HG02970 (cell line): ENCODE results near the gene IL18R1.

Source experiments
- ATAC-seq: cut with Tn5 transposase; IDR thresholded peaks from one replicate; pipeline ENCODE4 v1.9.1; 2021; ENCODE audit warnings: mild to moderate bottlenecking, moderate library complexity, moderate number of reproducible peaks; ENCODE audit not compliant: unreplicated experiment, low FRiP score

Gene IL18R1

DNA sequence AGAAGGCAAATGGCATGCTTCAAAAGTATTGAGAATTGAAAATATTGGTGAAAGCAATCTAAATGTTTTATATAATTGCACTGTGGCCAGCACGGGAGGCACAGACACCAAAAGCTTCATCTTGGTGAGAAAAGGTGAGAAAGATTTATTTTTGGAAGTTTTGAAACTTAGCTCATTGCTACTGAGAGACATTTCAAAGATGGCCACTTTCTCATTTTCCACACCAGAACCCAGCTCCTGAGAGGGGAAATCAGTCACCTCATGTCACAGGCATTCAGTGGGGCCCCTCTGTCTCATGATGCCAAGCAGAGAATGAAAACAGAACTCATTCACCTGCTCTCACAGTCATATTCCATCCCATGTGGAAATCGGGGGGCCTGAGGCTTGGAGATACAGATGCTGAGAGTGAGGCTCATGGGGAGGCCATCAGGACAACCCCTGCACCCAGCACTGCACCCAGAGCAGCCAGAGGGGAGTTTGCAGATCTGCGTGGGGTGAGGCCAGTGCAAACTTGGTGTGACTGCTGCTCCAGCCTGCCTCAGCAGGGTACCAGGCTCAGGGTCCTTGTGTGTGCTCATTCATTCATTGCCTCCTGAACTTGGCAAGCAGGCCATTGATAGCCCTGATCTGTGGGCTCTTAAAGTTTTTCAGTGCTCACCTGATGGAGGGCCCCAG, 31.4 kb downstream of the IL18R1 start:
- ATAC-seq: no peak

DNA sequence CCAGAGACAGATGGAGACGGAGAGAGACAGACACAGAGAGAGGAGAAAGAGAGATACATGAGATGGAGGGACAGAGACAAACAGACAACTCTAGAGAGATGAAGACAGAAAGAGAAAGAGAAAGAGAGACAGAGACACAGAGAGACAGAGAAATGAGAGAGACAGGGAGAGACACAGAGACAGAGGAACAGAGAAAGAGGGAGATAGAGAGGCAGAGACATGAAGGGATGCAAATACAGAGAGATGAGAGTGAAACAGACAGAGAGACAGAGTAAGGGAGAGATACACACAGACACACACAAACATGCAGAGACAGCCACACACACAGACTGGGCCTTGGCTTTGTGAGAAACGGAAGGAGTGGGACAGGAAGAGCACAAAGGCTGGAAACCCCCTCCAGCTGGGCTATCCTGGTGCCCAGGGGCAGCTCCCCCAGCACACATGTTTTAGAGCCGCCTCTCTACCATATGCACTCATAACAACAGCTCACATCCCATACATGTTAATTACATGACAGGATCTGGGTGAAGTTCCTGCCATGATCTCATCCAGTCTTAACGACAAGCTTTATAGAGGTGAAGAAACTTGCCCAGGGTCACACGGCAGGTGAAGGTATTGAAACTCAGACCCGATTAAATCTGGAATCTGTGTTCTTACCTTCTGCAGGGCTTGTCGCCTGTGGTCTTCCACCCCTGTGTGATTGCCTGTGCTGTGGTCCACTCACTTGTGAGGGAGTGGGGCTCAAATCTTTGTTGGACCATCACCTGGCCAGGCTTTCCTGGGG, 32.4 kb downstream of the IL18R1 start:
- no peak for ATAC-seq

DNA sequence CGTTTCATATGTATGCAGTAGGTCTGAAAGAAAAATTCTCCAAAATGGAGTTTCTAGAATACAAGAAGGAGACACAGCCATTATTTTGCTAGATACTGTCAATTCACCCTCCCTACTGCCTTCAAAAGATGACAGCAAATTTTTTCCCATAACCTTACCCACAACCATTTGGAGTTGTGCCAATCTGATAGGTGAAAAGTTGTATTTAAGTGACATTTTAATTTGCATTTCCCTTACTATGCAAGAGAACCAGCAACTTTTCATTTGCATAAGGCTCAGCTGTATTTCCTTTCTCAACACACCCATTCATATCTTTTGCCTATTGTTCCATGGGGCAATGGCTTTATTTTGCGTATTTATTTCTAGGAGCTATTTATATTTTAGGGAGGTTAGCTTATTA, 36.0 kb downstream of the IL18R1 start:
- no peak for ATAC-seq

- no peak for ATAC-seq
These were observed 36.5 kb downstream of the IL18R1 start for GRCh38 chr2:102392096-102392495.

GRCh38 chr2:102392942-102393341, 37.3 kb downstream of the IL18R1 start:
- ATAC-seq: no peak

- ATAC-seq: no peak
These were observed 40.4 kb downstream of the IL18R1 start for GRCh38 chr2:102396012-102396411.

DNA sequence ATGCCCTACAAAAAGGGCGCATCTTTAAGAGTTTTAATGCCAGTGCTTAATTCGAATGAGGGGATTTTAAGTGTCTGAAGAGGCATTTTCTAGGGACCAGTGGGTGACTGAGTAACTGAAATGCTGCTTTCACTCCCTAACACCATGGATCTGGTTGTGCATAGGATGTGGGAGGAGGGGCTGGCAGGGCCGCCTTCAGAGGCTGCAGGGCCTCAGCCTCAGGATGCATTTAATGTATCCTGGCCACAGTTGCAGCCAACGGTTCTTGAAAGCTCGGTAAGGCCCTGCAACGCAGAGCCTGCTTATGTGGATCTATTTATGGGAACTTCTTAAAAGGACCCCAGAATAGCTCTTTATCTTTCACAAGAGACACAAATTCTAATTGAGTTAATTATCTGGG, 41.6 kb downstream of the IL18R1 start:
- ATAC-seq: no peak

DNA sequence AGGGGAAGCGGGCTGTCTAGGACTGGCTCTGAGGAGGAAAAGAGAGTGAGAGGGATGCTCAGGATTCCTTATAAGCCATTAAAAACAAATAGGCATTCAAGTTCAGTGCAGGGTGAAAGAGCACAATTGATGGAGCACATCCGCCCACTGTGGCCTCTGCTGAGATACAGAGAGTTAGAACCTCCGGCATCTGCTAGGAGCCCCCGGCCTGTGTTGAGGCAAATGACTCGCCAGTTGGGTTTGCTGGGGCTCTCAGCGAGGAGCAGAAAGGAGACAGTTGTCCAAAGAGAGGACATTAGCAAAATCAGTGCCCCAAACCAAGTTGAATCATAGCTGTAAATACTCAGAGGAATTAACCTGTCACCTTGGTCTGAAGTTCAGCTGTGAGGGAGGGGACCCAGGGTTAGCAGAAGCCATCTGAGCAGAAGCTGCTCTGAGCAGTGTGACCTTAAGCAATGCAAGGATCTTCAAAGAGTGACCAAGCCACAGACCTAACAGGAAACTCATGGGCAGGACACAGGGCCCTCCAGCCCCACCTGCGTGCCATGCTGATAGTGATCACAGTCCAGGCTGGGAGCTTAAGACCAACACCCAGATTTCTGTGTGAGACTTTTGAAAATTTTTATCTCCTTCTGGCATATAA, 44.0 kb downstream of the IL18R1 start:
- ATAC-seq: no peak

GRCh38 chr2:102401456-102401855, 45.9 kb downstream of the IL18R1 start:
- ATAC-seq: no peak

DNA sequence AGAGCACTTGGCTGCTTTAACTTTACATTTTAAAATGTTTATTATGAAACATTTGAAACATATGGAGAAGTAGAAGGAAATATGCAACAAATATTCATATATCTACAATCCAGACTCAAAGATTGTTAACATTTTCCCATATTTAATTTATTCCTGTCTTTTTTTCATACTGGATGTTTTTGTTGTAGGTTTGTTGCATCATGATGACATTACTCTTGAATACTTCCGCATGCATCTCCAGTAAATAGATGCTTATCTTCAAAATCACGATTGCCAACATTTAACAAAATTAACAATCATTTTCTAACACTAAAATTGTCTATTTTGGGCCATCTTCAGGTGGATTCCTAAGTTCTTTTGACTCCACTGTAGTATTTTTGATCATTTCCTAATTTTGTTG, 46.3 kb downstream of the IL18R1 start:
- ATAC-seq: no peak

GRCh38 chr2:102410952-102411351, 55.4 kb downstream of the IL18R1 start:
- ATAC-seq: no peak

- ATAC-seq: no peak
These were observed 56.6 kb downstream of the IL18R1 start for GRCh38 chr2:102412199-102412598.

GRCh38 chr2:102417946-102418345, 62.4 kb downstream of the IL18R1 start:
- ATAC-seq: no peak

DNA sequence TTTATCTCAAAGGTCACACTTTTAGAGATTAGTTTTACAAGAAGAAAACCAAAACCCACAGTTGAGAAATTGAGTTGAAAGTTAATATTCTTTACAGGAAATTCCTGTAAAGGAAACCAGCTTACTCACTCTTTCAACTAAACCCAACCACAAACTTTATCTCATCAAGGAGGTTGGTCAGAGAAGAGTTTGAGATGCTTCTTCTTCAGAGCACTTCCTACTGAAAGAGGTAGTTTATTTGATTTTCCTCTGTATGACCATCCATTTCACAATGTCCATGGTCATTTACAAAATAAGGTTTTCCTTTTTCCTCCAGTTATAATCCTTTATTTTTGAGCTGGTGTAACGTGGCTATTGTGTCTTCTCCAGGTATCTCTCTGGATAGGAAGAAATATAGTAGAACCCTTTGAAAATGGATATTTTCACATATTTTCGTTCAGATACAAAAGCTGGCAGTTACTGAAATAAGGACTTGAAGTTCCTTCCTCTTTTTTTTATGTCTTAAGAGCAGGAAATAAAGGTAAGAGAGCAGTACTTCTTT, 62.9 kb downstream of the IL18R1 start:
- ATAC-seq: no peak

- no peak for ATAC-seq
These were observed 64.7 kb downstream of the IL18R1 start for GRCh38 chr2:102420290-102420689.

DNA sequence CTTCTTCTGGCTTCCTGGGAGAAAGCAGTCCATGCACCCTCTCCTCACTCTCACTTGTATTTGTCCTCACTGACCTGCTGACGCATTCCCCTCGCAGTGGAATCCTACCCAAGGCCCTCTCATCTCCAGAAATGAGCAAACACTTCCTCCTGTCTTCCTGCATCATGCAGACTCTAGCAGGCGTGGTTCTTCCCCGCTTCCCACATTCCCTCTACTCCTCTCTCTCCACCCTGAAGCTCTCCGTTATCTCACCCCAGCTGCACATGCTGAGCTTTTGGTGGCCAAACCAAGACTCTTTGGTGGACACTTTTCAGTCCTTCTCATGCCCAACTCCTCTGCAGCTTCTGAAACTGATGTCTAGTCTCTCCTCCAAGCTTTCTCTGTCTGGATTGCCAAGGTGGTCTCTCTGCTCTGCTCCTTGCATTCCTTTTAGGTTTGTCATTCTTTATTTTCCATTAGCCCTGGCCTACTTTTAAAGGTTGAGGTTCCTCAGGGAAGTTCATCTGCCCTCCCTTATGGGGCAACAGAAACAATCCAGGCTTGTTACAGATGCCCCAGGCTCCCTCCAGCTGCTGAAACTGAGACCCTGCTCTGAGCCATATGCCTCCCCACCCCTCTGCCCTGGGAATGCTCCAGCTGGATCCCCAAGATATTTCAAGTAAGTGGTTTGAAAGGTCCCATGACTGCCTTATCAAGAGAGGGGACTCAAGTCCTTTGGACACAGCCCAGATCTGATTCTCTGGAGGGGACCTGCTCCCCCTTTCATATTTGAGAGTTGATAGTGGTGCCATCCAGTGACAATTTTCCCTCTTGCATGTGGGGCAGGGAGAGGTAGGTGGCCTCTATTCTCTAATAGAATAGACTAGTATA, 66.5 kb downstream of the IL18R1 start:
- no peak for ATAC-seq

DNA sequence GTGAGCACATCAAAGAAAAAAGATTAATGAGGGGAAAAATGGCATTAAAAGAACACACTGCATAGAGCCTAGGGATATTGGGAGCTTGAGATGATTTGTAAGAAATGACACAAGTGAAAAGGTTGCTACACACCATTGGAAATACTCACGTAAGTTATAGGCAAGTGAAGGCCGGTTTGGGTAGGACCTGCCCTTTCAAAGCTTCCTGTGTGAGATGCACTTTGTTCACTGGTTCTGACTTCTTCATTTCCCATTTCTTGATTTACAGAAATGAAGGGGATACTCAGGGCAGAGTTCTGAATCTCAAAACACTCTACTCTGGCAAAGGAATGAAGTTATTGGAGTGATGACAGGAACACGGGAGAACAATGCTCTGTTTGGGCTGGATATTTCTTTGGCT, 67.3 kb downstream of the IL18R1 start, which contains the start of gene IL18RAP:
TSS of gene IL18RAP (plus strand) at position 251 of the 400 bp plus-strand sequence. CDS start at position 369, 118 bp downstream.
- ATAC-seq: no peak

DNA sequence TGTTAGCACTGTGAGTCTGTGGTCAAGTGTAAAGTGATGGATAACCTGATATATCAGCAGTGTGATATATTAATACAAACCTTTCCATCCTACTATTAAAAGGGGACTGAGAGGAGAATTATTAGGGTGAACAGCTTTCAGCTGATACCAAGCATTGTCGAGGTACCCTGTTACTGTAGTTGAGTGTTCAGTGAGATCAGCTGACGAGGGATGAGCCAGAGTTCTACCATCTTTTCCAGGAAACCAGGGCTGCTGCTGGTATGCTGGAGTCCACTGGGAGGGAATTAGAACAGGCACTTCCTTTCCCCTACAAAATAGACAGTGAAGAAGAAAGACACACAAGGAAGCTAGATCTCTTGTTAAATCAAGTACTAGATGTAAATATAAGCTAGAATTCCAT, 67.8 kb downstream of the IL18R1 start:
- ATAC-seq: no peak

DNA sequence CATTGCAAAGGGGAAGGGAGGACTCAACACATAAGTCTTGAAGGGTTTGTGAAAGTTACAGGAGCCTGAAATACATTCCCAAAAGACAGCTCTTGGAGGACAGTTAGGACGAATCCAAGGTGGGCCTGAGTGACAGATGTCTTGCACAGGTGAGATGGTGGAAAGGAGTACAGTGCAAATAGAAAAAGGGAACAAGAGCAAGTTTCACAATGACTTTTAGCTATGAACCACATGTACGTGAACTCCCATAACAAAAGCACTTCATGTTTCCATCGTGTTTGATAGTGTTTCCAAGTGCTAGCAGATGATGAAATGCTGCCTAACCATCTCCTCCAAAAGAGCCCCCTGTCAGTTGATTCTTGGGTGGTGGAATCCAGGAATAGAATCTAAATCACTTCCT, 69.2 kb downstream of the IL18R1 start:
- peak; percentile 76 for ATAC-seq

DNA sequence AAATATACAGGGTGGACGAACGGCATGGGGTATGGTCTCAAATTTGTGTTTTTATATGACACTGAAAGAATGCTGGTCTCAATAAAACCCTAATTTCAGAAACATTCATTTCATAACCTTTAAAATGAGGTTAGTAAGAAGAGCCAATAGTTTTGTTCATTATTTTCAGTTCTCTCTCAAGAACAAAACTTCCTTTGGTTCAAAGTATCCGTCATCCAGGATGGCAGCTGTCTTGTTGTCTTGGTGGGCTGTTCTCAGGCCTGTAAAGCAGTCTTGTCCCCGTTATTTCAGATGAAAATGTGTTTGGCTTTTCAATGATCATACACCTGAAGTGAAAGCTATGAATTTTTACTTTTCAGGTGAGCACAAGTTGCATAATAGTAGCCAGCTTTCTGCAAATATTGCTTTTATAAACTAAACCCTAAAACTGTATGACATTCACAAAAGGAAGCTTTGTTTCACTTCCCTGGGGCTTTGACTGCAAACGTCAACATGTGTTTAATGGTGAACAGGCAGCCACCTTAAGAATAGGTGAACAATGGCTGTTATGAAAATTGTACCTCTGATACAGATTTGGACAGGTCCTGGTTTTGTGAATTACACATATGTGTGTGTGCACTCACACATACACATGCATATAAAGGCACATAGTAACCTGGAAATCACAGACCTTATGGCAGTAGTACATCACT, 70.0 kb downstream of the IL18R1 start:
- ATAC-seq: no peak
